Caco-2 (cell line): ENCODE results near the gene DMRTC2. TPM values are rescaled to one million over a fixed set of nuclear protein-coding genes. Genes with fewer than 3 reads are reported as not detected.

ENCODE experiments used
- BruUV-seq: library from RNA; stranded (reverse); fragments of 400-500 nt; replicated peaks from 2 replicates; lab custom pipeline; 2021; lab: Mats Ljungman, UMichigan
- CTCF ChIA-PET: fragments of 300-600 bp; sonication (Branson Sonifier 250); formaldehyde crosslinking; loops from one replicate; lab custom pipeline; 2022; ENCODE audit warnings: antibody characterized with exemption; lab: Charles Lee
- POLR2A ChIA-PET: fragments of 300-600 bp; sonication (Branson Sonifier 250); formaldehyde crosslinking; loops from one replicate; lab custom pipeline; 2022; ENCODE audit warnings: antibody characterized with exemption; lab: Charles Lee
- DNase-seq, 2 experiments: peaks; one replicate each; pipeline versions ENCODE4 v3.0.0 to v3.0.0-alpha.2; 2020 to 2022
- H3K27me3 ChIP-seq: replicated peaks from 2 replicates; pipeline ENCODE4 v1.6.0; 2011; ENCODE audit warnings: low read length; ENCODE audit not compliant: control insufficient read depth, insufficient read depth
- H3K36me3 ChIP-seq: 2 replicates; pipeline ENCODE4 v1.5.1; 2011; ENCODE audit warnings: low read length; ENCODE audit not compliant: control insufficient read depth, insufficient read depth
- H3K4me1 ChIP-seq: fragments of 250-450 bp; sonication (Bioruptor Pico); 2 replicates; pipeline ENCODE4 v1.5.1; 2020; ENCODE audit warnings: mild to moderate bottlenecking
- H3K4me3 ChIP-seq: 2 replicates; pipeline ENCODE4 v1.5.1; 2011; ENCODE audit warnings: low read depth, mild to moderate bottlenecking, control low read depth, low read length
- H3K9me3 ChIP-seq: fragments of 250-450 bp; sonication (Bioruptor Pico); 2 replicates; pipeline ENCODE4 v1.5.1; 2020; ENCODE audit warnings: mild to moderate bottlenecking, moderate library complexity
- H3K27ac Mint-ChIP-seq: one replicate; pipeline ENCODE4 v1.8.0; 2022; ENCODE audit warnings: mixed read lengths; ENCODE audit not compliant: unreplicated experiment
- H3K27me3 Mint-ChIP-seq: one replicate; pipeline ENCODE4 v1.8.0; 2022; ENCODE audit warnings: mixed read lengths; ENCODE audit not compliant: insufficient read depth, unreplicated experiment
- H3K36me3 Mint-ChIP-seq: one replicate; pipeline ENCODE4 v1.8.0; 2022; ENCODE audit warnings: mild to moderate bottlenecking, mixed read lengths; ENCODE audit not compliant: insufficient read depth, unreplicated experiment
- H3K4me1 Mint-ChIP-seq: one replicate; pipeline ENCODE4 v1.8.0; 2022; ENCODE audit warnings: low read depth, mixed read lengths; ENCODE audit not compliant: unreplicated experiment
- H3K4me3 Mint-ChIP-seq: one replicate; pipeline ENCODE4 v1.8.0; 2022; ENCODE audit warnings: mild to moderate bottlenecking, moderate library complexity, mixed read lengths; ENCODE audit not compliant: unreplicated experiment
- H3K9me3 Mint-ChIP-seq: one replicate; pipeline ENCODE4 v1.8.0; 2022; ENCODE audit warnings: mixed read lengths; ENCODE audit not compliant: unreplicated experiment
- CTCF ChIP-seq, 2 experiments: fragments of 200-600 bp in 1 of 2; IDR thresholded peaks; 1 replicate in 1 of 2; 2 replicates in 1 of 2; pipeline versions ENCODE4 v1.5.1 to v1.8.0; 2011 to 2022; ENCODE audit warnings: antibody characterized with exemption in 1 of 2, control low read depth in 1 of 2, inconsistent platforms in 1 of 2, low read depth in 1 of 2, low read length in 1 of 2, mild to moderate bottlenecking in 1 of 2, moderate library complexity in 1 of 2; ENCODE audit not compliant: insufficient read depth in 1 of 2, severe bottlenecking in 1 of 2, unreplicated experiment in 1 of 2
- intact Hi-C: fragments of 100-400 bp; cut with micrococcal nuclease; formaldehyde crosslinking; loops from one replicate; pipeline ENCODE4 v1.10.0; 2022; ENCODE audit not compliant: unreplicated experiment
- total RNA-seq: library from RNA; stranded (reverse); gene quantifications from 2 replicates; pipeline ENCODE4 v1.2.3, GENCODE V29; 2022

Gene DMRTC2
- total RNA-seq, 1 experiment from 2014 or later = not detected

- Histone ChIP-seq H3K36me3 (no peaks in the 10 kb centered on the region), H3K4me3 (no peak overlapping the region), H3K9me3 (no peaks in the 10 kb centered on the region), H3K27me3 (no peaks in the 10 kb centered on the region), H3K4me1 (no peaks in the 10 kb centered on the region)
- no peak overlapping the region for H3K4me3 Mint-ChIP-seq
- BruUV-seq = no TSS peak
- no peak overlapping the region for H3K27ac Mint-ChIP-seq
- no peak for TF ChIP-seq CTCF (IDR thresholded peaks at IDR 0.05; ENCODE audit: insufficient read depth in 1 of 2, low read depth in 1 of 2, low read length in 1 of 2, severe bottlenecking in 1 of 2, unreplicated experiment in 1 of 2)
- ChIA-PET POLR2A (no interaction called here), CTCF (no interaction called here)
- no peak for DNase-seq
- peaks cover 20% of the 10 kb centered on the region for H3K27me3 Mint-ChIP-seq
- intact Hi-C loops = no loop called here
- H3K9me3 Mint-ChIP-seq = peaks cover 13% of the 10 kb centered on the region
- no peaks in the 10 kb centered on the region for H3K36me3 Mint-ChIP-seq
- H3K4me1 Mint-ChIP-seq = no peaks in the 10 kb centered on the region
Measured at GRCh38 chr19:41845051-41845590, 279 bp downstream of the DMRTC2 start.

GRCh38 chr19:41847351-41848105 lies 2.7 kb downstream of the DMRTC2 start:
- Mint-ChIP-seq H3K4me3 (no peak overlapping the region), H3K4me1 (no peaks in the 10 kb centered on the region), H3K9me3 (peaks cover 13% of the 10 kb centered on the region), H3K36me3 (no peaks in the 10 kb centered on the region), H3K27me3 (peaks cover 26% of the 10 kb centered on the region), H3K27ac (no peak overlapping the region)
- Histone ChIP-seq H3K27me3 (no peaks in the 10 kb centered on the region), H3K36me3 (no peaks in the 10 kb centered on the region), H3K9me3 (no peaks in the 10 kb centered on the region), H3K4me1 (no peaks in the 10 kb centered on the region), H3K4me3 (no peak overlapping the region)
- CTCF ChIA-PET = no interaction called here
- BruUV-seq = no TSS peak
- POLR2A ChIA-PET = no interaction called here
- intact Hi-C loops = no loop called here
- no peak for TF ChIP-seq CTCF (IDR thresholded peaks at IDR 0.05; ENCODE audit: insufficient read depth in 1 of 2, low read depth in 1 of 2, low read length in 1 of 2, severe bottlenecking in 1 of 2, unreplicated experiment in 1 of 2)
- DNase-seq = no peak

GRCh38 chr19:41848666-41849065 lies 3.8 kb downstream of the DMRTC2 start:
- no peak for TF ChIP-seq CTCF (IDR thresholded peaks at IDR 0.05; ENCODE audit: insufficient read depth in 1 of 2, low read depth in 1 of 2, low read length in 1 of 2, severe bottlenecking in 1 of 2, unreplicated experiment in 1 of 2)
- H3K9me3 Mint-ChIP-seq = peaks cover 10% of the 10 kb centered on the region
- Histone ChIP-seq H3K36me3 (no peaks in the 10 kb centered on the region), H3K4me3 (no peak overlapping the region), H3K27me3 (no peaks in the 10 kb centered on the region), H3K9me3 (no peaks in the 10 kb centered on the region), H3K4me1 (no peaks in the 10 kb centered on the region)
- no peaks in the 10 kb centered on the region for H3K36me3 Mint-ChIP-seq
- no peaks in the 10 kb centered on the region for H3K4me1 Mint-ChIP-seq
- CTCF ChIA-PET = no interaction called here
- POLR2A ChIA-PET = no interaction called here
- DNase-seq = no peak
- peaks cover 27% of the 10 kb centered on the region for H3K27me3 Mint-ChIP-seq
- intact Hi-C loops = no loop called here
- no TSS peak for BruUV-seq
- H3K4me3 Mint-ChIP-seq = no peak overlapping the region
- H3K27ac Mint-ChIP-seq = no peak overlapping the region
